PC-3 (cell line): Measurements from ENCODE around the gene ADAMTS17.

Source experiments
- EZH2 ChIP-seq: fragments of 300-600 bp; sonication (generic); IDR thresholded peaks from one replicate; pipeline ENCODE4 v1.6.1; 2017; ENCODE audit warnings: antibody characterized with exemption, mild to moderate bottlenecking, low read length; ENCODE audit not compliant: unreplicated experiment
- TF ChIP-seq, protein P1 (sequence below): fragments of 300-600 bp; sonication (generic); conservative IDR thresholded peaks from 2 replicates; pipeline ENCODE4 v1.5.1; 2017; ENCODE audit warnings: antibody characterized with exemption, low read depth, mild to moderate bottlenecking, low read length

DNA sequence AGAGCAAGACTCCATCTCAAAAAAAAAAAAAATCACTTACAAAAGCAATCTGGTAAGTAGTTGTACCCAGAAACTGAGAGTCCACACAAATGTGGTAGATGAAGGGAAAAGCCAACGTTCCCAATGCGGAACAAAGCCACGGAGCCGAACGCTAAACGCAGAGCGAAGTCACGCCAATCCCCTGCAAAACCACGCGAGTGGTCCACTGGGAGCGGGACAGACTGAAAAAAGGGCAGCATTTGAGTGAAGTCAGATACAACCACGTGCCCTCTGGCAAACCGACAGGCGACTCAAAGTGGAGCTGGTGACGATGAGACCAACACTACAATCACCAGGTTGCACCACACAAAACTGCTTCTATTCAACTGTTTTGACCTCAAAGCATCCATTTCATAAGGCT lies 362.4 kb downstream of the ADAMTS17 start:
- TF ChIP-seq EZH2: no peak
- TF ChIP-seq, protein P1, sequence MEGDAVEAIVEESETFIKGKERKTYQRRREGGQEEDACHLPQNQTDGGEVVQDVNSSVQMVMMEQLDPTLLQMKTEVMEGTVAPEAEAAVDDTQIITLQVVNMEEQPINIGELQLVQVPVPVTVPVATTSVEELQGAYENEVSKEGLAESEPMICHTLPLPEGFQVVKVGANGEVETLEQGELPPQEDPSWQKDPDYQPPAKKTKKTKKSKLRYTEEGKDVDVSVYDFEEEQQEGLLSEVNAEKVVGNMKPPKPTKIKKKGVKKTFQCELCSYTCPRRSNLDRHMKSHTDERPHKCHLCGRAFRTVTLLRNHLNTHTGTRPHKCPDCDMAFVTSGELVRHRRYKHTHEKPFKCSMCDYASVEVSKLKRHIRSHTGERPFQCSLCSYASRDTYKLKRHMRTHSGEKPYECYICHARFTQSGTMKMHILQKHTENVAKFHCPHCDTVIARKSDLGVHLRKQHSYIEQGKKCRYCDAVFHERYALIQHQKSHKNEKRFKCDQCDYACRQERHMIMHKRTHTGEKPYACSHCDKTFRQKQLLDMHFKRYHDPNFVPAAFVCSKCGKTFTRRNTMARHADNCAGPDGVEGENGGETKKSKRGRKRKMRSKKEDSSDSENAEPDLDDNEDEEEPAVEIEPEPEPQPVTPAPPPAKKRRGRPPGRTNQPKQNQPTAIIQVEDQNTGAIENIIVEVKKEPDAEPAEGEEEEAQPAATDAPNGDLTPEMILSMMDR: no peak
